K562 (cell line): ENCODE measurements around the gene PMP22.

Source experiments
- CHCHD3 ChIP-seq: fragments of 250-450 bp; sonication (Bioruptor Pico); IDR thresholded peaks from 2 replicates; pipeline ENCODE4 v2.1.2; 2022; ENCODE audit warnings: mild to moderate bottlenecking
- FOXA1 ChIP-seq: fragments of 450-650 bp; IDR thresholded peaks from 2 replicates; pipeline ENCODE4 v1.6.1; 2016; ENCODE audit warnings: mild to moderate bottlenecking, borderline replicate concordance
- MCM5 ChIP-seq: fragments of 450-650 bp; IDR thresholded peaks from 2 replicates; pipeline ENCODE4 v1.6.1; 2016; ENCODE audit warnings: low read depth
- POLR2AphosphoS2 ChIP-seq: IDR thresholded peaks from 2 replicates; pipeline ENCODE4 v1.6.1; 2012; ENCODE audit warnings: low read length, improper control_type of control experiment
- SP1 ChIP-seq: sonication (generic); formaldehyde crosslinking; IDR thresholded peaks from 2 replicates; pipeline ENCODE4 v1.8.1; 2022; ENCODE audit warnings: mild to moderate bottlenecking, missing genetic modification reagents
- TSC22D4 ChIP-seq: fragments of 450-650 bp; IDR thresholded peaks from 2 replicates; pipeline ENCODE4 v1.6.1; 2016; ENCODE audit warnings: missing genetic modification characterization, missing biosample characterization, control low read depth
- USF1 ChIP-seq: sonication (generic); formaldehyde crosslinking; IDR thresholded peaks from 2 replicates; pipeline ENCODE4 v1.9.0; 2022; ENCODE audit warnings: mild to moderate bottlenecking, missing genetic modification reagents
- ZNF175 ChIP-seq: fragments of 200-800 bp; sonication (Bioruptor generic); IDR thresholded peaks from 2 replicates; pipeline ENCODE4 v1.6.1; 2016; ENCODE audit warnings: low read depth, mild to moderate bottlenecking, missing genetic modification characterization, missing compliant biosample characterization
- ZNF408 ChIP-seq: fragments of 250-450 bp; sonication (Bioruptor Pico); IDR thresholded peaks from 2 replicates; pipeline ENCODE4 v1.4.0; 2020; ENCODE audit warnings: low read depth, mild to moderate bottlenecking, moderate library complexity
- ZNF512 ChIP-seq: IDR thresholded peaks from 2 replicates; pipeline ENCODE4 v1.6.1; 2016; ENCODE audit warnings: missing genetic modification characterization, missing compliant biosample characterization
- ZNF583 ChIP-seq: fragments of 250-450 bp; sonication (Bioruptor Pico); IDR thresholded peaks from 2 replicates; pipeline ENCODE4 v1.4.0; 2020
- TF ChIP-seq, protein P1 (sequence below), 2 experiments: fragments of 450-650 bp; formaldehyde crosslinking in 1 of 2; IDR thresholded peaks; 2 replicates each; pipeline versions ENCODE4 v1.4.0 to v1.6.1; 2014 to 2020; ENCODE audit warnings: mild to moderate bottlenecking in 2 of 2, borderline replicate concordance in 1 of 2, low read depth in 1 of 2
- TF ChIP-seq, protein P2 (sequence below): sonication (generic); formaldehyde crosslinking; IDR thresholded peaks from 2 replicates; pipeline ENCODE4 v1.8.0; 2022; ENCODE audit warnings: mild to moderate bottlenecking, missing genetic modification reagents
- TF ChIP-seq, protein P3 (sequence below), 3 experiments: IDR thresholded peaks in 2 of 3; conservative IDR thresholded peaks in 1 of 3; 2 replicates each; pipeline ENCODE4 v1.5.1; 2011 to 2012; ENCODE audit warnings: low read length in 3 of 3, mild to moderate bottlenecking in 3 of 3, control low read depth in 2 of 3, improper control_type of control experiment in 1 of 3, inconsistent platforms in 1 of 3, low read depth in 1 of 3, mixed read lengths in 1 of 3, moderate library complexity in 1 of 3; ENCODE audit not compliant: insufficient read depth in 2 of 3

- TF ChIP-seq ZNF512 (tag): no peak
- no peak for TF ChIP-seq TSC22D4 (tag)
- no peak for TF ChIP-seq ZNF175 (CRISPR knock-in tag)
- TF ChIP-seq, protein P1, sequence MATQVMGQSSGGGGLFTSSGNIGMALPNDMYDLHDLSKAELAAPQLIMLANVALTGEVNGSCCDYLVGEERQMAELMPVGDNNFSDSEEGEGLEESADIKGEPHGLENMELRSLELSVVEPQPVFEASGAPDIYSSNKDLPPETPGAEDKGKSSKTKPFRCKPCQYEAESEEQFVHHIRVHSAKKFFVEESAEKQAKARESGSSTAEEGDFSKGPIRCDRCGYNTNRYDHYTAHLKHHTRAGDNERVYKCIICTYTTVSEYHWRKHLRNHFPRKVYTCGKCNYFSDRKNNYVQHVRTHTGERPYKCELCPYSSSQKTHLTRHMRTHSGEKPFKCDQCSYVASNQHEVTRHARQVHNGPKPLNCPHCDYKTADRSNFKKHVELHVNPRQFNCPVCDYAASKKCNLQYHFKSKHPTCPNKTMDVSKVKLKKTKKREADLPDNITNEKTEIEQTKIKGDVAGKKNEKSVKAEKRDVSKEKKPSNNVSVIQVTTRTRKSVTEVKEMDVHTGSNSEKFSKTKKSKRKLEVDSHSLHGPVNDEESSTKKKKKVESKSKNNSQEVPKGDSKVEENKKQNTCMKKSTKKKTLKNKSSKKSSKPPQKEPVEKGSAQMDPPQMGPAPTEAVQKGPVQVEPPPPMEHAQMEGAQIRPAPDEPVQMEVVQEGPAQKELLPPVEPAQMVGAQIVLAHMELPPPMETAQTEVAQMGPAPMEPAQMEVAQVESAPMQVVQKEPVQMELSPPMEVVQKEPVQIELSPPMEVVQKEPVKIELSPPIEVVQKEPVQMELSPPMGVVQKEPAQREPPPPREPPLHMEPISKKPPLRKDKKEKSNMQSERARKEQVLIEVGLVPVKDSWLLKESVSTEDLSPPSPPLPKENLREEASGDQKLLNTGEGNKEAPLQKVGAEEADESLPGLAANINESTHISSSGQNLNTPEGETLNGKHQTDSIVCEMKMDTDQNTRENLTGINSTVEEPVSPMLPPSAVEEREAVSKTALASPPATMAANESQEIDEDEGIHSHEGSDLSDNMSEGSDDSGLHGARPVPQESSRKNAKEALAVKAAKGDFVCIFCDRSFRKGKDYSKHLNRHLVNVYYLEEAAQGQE (IDR thresholded peaks at IDR 0.05; ENCODE audit: borderline replicate concordance): no peak
- TF ChIP-seq, protein P1 (CRISPR knock-in tag; IDR thresholded peaks at IDR 0.05; ENCODE audit: low read depth): no peak
- no peak for TF ChIP-seq SP1 (CRISPR knock-in tag)
- TF ChIP-seq MCM5: no peak
- TF ChIP-seq, protein P2, sequence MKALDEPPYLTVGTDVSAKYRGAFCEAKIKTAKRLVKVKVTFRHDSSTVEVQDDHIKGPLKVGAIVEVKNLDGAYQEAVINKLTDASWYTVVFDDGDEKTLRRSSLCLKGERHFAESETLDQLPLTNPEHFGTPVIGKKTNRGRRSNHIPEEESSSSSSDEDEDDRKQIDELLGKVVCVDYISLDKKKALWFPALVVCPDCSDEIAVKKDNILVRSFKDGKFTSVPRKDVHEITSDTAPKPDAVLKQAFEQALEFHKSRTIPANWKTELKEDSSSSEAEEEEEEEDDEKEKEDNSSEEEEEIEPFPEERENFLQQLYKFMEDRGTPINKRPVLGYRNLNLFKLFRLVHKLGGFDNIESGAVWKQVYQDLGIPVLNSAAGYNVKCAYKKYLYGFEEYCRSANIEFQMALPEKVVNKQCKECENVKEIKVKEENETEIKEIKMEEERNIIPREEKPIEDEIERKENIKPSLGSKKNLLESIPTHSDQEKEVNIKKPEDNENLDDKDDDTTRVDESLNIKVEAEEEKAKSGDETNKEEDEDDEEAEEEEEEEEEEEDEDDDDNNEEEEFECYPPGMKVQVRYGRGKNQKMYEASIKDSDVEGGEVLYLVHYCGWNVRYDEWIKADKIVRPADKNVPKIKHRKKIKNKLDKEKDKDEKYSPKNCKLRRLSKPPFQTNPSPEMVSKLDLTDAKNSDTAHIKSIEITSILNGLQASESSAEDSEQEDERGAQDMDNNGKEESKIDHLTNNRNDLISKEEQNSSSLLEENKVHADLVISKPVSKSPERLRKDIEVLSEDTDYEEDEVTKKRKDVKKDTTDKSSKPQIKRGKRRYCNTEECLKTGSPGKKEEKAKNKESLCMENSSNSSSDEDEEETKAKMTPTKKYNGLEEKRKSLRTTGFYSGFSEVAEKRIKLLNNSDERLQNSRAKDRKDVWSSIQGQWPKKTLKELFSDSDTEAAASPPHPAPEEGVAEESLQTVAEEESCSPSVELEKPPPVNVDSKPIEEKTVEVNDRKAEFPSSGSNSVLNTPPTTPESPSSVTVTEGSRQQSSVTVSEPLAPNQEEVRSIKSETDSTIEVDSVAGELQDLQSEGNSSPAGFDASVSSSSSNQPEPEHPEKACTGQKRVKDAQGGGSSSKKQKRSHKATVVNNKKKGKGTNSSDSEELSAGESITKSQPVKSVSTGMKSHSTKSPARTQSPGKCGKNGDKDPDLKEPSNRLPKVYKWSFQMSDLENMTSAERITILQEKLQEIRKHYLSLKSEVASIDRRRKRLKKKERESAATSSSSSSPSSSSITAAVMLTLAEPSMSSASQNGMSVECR (CRISPR knock-in tag): no peak
- TF ChIP-seq CHCHD3 (CRISPR knock-in tag): no peak
- no peak for TF ChIP-seq ZNF408
- TF ChIP-seq, protein P3, sequence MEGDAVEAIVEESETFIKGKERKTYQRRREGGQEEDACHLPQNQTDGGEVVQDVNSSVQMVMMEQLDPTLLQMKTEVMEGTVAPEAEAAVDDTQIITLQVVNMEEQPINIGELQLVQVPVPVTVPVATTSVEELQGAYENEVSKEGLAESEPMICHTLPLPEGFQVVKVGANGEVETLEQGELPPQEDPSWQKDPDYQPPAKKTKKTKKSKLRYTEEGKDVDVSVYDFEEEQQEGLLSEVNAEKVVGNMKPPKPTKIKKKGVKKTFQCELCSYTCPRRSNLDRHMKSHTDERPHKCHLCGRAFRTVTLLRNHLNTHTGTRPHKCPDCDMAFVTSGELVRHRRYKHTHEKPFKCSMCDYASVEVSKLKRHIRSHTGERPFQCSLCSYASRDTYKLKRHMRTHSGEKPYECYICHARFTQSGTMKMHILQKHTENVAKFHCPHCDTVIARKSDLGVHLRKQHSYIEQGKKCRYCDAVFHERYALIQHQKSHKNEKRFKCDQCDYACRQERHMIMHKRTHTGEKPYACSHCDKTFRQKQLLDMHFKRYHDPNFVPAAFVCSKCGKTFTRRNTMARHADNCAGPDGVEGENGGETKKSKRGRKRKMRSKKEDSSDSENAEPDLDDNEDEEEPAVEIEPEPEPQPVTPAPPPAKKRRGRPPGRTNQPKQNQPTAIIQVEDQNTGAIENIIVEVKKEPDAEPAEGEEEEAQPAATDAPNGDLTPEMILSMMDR (IDR thresholded peaks at IDR 0.05 in 2 of 3, conservative IDR thresholded peaks at IDR 0.05 in 1 of 3; ENCODE audit: insufficient read depth in 2 of 3, low read depth in 1 of 3, low read length in 3 of 3): no peak
- TF ChIP-seq USF1 (CRISPR knock-in tag): no peak
- no peak for TF ChIP-seq FOXA1
- TF ChIP-seq POLR2AphosphoS2: no peak
- TF ChIP-seq ZNF583 (CRISPR knock-in tag): no peak
Measured at GRCh38 chr17:15256689-15257088, 8.4 kb downstream of the PMP22 start.
